HCT116 (cell line): Measurements from ENCODE around the gene NSG2. TPM values are rescaled to one million over a fixed set of nuclear protein-coding genes. Genes with fewer than 3 reads are reported as not detected.

Experiments
- ATAC-seq: fragments of 200-7000 bp; cut with Tn5 transposase; 2 replicates; pipeline ENCODE4 v1.9.1; 2020; ENCODE audit warnings: mild to moderate bottlenecking, moderate library complexity
- BruUV-seq: library from RNA; stranded (reverse); fragments of 400-500 nt; replicated peaks from 2 replicates; lab custom pipeline; 2021; lab: Mats Ljungman, UMichigan
- CTCF ChIA-PET: fragments of 300-600 bp; sonication (Branson Sonifier 250); formaldehyde crosslinking; loops from one replicate; lab custom pipeline; 2021; ENCODE audit warnings: antibody characterized with exemption; lab: Charles Lee
- POLR2A ChIA-PET: fragments of 300-600, 350-600 bp; sonication (Branson Sonifier 250); formaldehyde crosslinking; loops from one replicate; lab custom pipeline; 2021; ENCODE audit warnings: antibody characterized with exemption; lab: Charles Lee
- RAD21 ChIA-PET, 2 experiments: fragments of 300-600 bp; sonication (Branson Sonifier 250); formaldehyde crosslinking; loops; one replicate each; lab custom pipeline; 2023; ENCODE audit warnings: low total read pairs in 2 of 2; ENCODE audit not compliant: uncharacterized antibody in 2 of 2, unreplicated experiment in 2 of 2, low non-redundant PET in 1 of 2; lab: Charles Lee
- DNase-seq: peaks from one replicate; pipeline ENCODE4 v3.0.0-alpha.2; 2010; ENCODE audit warnings: low read depth, low spot score
- H2AFZ ChIP-seq: fragments of 200-600 bp; shearing (Covaris generic), sonication (generic); 2 replicates; pipeline ENCODE4 v1.6.1; 2017; ENCODE audit warnings: low read depth, mixed run types, mixed read lengths, antibody characterized with exemption, low read length; ENCODE audit not compliant: poor library complexity, severe bottlenecking
- H3K27ac ChIP-seq: 2 replicates; pipeline ENCODE4 v1.5.1; 2012; ENCODE audit warnings: low read depth, low read length
- H3K27me3 ChIP-seq: fragments of 200-600 bp; sonication (generic); 2 replicates; pipeline ENCODE4 v1.6.1; 2016; ENCODE audit warnings: mixed run types, low read length, mixed read lengths; ENCODE audit not compliant: insufficient read depth
- H3K36me3 ChIP-seq, 2 experiments: fragments of 200-500 bp in 1 of 2; fragments of 200-600 bp in 1 of 2; sonication (Bioruptor generic) in 1 of 2; sonication (generic) in 1 of 2; 2 replicates each; pipeline versions ENCODE4 v1.5.1 to v1.6.1; 2014 to 2016; ENCODE audit warnings: low read length in 2 of 2, inconsistent platforms in 1 of 2, mixed read lengths in 1 of 2, mixed run types in 1 of 2; ENCODE audit not compliant: insufficient read depth in 2 of 2, control insufficient read depth in 1 of 2
- H3K4me1 ChIP-seq, 2 experiments: fragments of 200-600 bp in 1 of 2; sonication (generic) in 1 of 2; 2 replicates each; pipeline versions ENCODE4 v1.5.1 to v1.6.1; 2012 to 2017; ENCODE audit warnings: low read length in 2 of 2, inconsistent platforms in 1 of 2, mild to moderate bottlenecking in 1 of 2, mixed read lengths in 1 of 2, mixed run types in 1 of 2, moderate library complexity in 1 of 2; ENCODE audit not compliant: insufficient read depth in 2 of 2, control insufficient read depth in 1 of 2
- H3K4me2 ChIP-seq: fragments of 200-600 bp; sonication (generic); 2 replicates; pipeline ENCODE4 v1.6.1; 2017; ENCODE audit warnings: mixed run types, low read length, mixed read lengths
- H3K4me3 ChIP-seq, 2 experiments: fragments of 200-600 bp in 1 of 2; sonication (generic) in 1 of 2; replicated peaks in 1 of 2; 2 replicates each; pipeline ENCODE4 v1.5.1; 2011 to 2016; ENCODE audit warnings: low read length in 2 of 2, control low read depth in 1 of 2, low read depth in 1 of 2, mild to moderate bottlenecking in 1 of 2, mixed read lengths in 1 of 2, mixed run types in 1 of 2
- H3K79me2 ChIP-seq: fragments of 200-600 bp; sonication (generic); 2 replicates; pipeline ENCODE4 v1.6.1; 2017; ENCODE audit warnings: mild to moderate bottlenecking, mixed run types, low read length, moderate library complexity, mixed read lengths; ENCODE audit not compliant: insufficient read depth
- H3K9ac ChIP-seq: fragments of 200-600 bp; sonication (generic); 2 replicates; pipeline ENCODE4 v1.6.1; 2016; ENCODE audit warnings: low read length, mixed read lengths
- H3K9me2 ChIP-seq: fragments of 200-600 bp; sonication (generic), shearing (Covaris generic); 2 replicates; pipeline ENCODE4 v1.6.1; 2017; ENCODE audit warnings: mixed run types, mild to moderate bottlenecking, moderate library complexity; ENCODE audit not compliant: insufficient read depth
- H3K9me3 ChIP-seq, 2 experiments: fragments of 200-500 bp in 1 of 2; fragments of 200-600 bp in 1 of 2; sonication (Bioruptor generic) in 1 of 2; sonication (generic) in 1 of 2; 2 replicates each; pipeline ENCODE4 v1.6.1; 2014 to 2017; ENCODE audit warnings: low read length in 2 of 2, mixed read lengths in 2 of 2, inconsistent platforms in 1 of 2, low read depth in 1 of 2, mild to moderate bottlenecking in 1 of 2, mixed run types in 1 of 2, moderate library complexity in 1 of 2; ENCODE audit not compliant: control insufficient read depth in 1 of 2, insufficient read depth in 1 of 2
- H4K20me1 ChIP-seq: fragments of 200-600 bp; sonication (generic), shearing (Covaris generic); 2 replicates; pipeline ENCODE4 v1.6.1; 2017; ENCODE audit warnings: mixed run types, mild to moderate bottlenecking, moderate library complexity; ENCODE audit not compliant: insufficient read depth
- CBX3 ChIP-seq: IDR thresholded peaks from 2 replicates; pipeline ENCODE4 v1.6.1; 2012; ENCODE audit warnings: low read depth
- CEBPB ChIP-seq: IDR thresholded peaks from 2 replicates; pipeline ENCODE4 v1.6.1; 2012; ENCODE audit warnings: low read depth
- EGR1 ChIP-seq: IDR thresholded peaks from 2 replicates; pipeline ENCODE4 v1.6.1; 2012; ENCODE audit warnings: low read depth
- ELF1 ChIP-seq: IDR thresholded peaks from 2 replicates; pipeline ENCODE4 v1.6.1; 2012; ENCODE audit warnings: low read depth, borderline replicate concordance
- EZH2 ChIP-seq: fragments of 200-600 bp; sonication (generic); IDR thresholded peaks from 2 replicates; pipeline ENCODE4 v1.6.1; 2017; ENCODE audit warnings: antibody characterized with exemption, mixed run types
- EZH2phosphoT487 ChIP-seq: fragments of 200-600 bp; IDR thresholded peaks from 2 replicates; pipeline ENCODE4 v1.6.1; 2018; ENCODE audit warnings: antibody characterized with exemption, borderline replicate concordance
- FOSL1 ChIP-seq: IDR thresholded peaks from 2 replicates; pipeline ENCODE4 v1.6.1; 2012; ENCODE audit warnings: low read depth
- POLR2A ChIP-seq: IDR thresholded peaks from 2 replicates; pipeline ENCODE4 v1.7.0; 2011; ENCODE audit warnings: borderline replicate concordance; ENCODE audit not compliant: insufficient read depth, insufficient read length; ENCODE audit errors: extremely low read depth
- POLR2AphosphoS5 ChIP-seq: IDR thresholded peaks from 2 replicates; pipeline ENCODE4 v1.6.1; 2011; ENCODE audit warnings: mild to moderate bottlenecking, low read depth, low read length, moderate library complexity
- REST ChIP-seq: IDR thresholded peaks from 2 replicates; pipeline ENCODE4 v1.6.1; 2012; ENCODE audit warnings: low read depth
- SP1 ChIP-seq: IDR thresholded peaks from 2 replicates; pipeline ENCODE4 v1.6.1; 2012; ENCODE audit warnings: low read depth
- SRF ChIP-seq: IDR thresholded peaks from 2 replicates; pipeline ENCODE4 v1.6.1; 2012; ENCODE audit warnings: low read depth
- TCF7L2 ChIP-seq: IDR thresholded peaks from 2 replicates; pipeline ENCODE4 v1.7.0; 2011; ENCODE audit warnings: borderline replicate concordance, inconsistent platforms; ENCODE audit not compliant: insufficient read depth, insufficient read length; ENCODE audit errors: extremely low read depth
- YY1 ChIP-seq: IDR thresholded peaks from 2 replicates; pipeline ENCODE4 v1.6.1; 2011; ENCODE audit warnings: low read length, low read depth, moderate library complexity, mild to moderate bottlenecking; ENCODE audit not compliant: insufficient replicate concordance; ENCODE audit errors: extremely low read depth
- ZBTB33 ChIP-seq: IDR thresholded peaks from 2 replicates; pipeline ENCODE4 v1.6.1; 2011; ENCODE audit warnings: mild to moderate bottlenecking, low read length, moderate library complexity; ENCODE audit not compliant: insufficient replicate concordance; ENCODE audit errors: extremely low read depth
- ZNF274 ChIP-seq: fragments of 200-500 bp; sonication (Bioruptor generic); IDR thresholded peaks from 2 replicates; pipeline ENCODE4 v1.6.1; 2014; ENCODE audit warnings: mild to moderate bottlenecking, low read depth, low read length, inconsistent platforms
- intact Hi-C: fragments of 100-400 bp; cut with micrococcal nuclease; formaldehyde crosslinking; loops from 2 replicates; pipeline ENCODE4 v1.10.0; 2022
- total RNA-seq: library from RNA; stranded (reverse); gene quantifications from one replicate; pipeline ENCODE4 v1.2.1, GENCODE V29; 2021; ENCODE audit not compliant: unreplicated experiment
- TF ChIP-seq, protein P1 (sequence below), 3 experiments: fragments of 200-600 bp in 1 of 3; sonication (generic) in 1 of 3; IDR thresholded peaks in 2 of 3; conservative IDR thresholded peaks in 1 of 3; 2 replicates each; pipeline ENCODE4 v1.5.1; 2012 to 2017; ENCODE audit warnings: low read depth in 2 of 3, low read length in 2 of 3, antibody characterized with exemption in 1 of 3, borderline replicate concordance in 1 of 3, control low read depth in 1 of 3, mild to moderate bottlenecking in 1 of 3, mixed read lengths in 1 of 3, mixed run types in 1 of 3, moderate library complexity in 1 of 3; ENCODE audit not compliant: insufficient read depth in 1 of 3

Gene NSG2
- total RNA-seq, 1 experiment from 2014 or later: not detected

DNA sequence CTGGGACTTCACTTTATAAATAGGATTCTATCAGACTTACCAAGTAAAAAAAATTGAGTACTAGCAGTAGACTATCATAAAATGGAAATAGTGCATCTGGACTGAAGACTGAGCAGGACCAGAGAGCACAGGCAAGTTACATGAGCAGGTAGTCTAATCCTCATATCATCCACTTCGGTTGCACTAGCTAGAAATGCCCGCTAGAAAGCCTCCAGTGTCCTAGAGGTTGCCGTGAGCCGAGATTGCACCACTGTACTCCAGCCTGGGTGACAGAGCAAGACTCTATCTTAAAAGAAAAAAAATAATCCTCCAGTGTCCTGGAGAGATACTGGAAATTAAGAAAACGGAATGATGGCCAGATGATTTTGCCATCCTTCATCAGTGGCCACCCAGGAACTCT, 36.6 kb upstream of the NSG2 start:
- no peaks in the 10 kb centered on the region for H4K20me1 ChIP-seq
- H2AFZ ChIP-seq: no peak overlapping the region
- H3K9ac ChIP-seq: no peak overlapping the region
- no peaks in the 10 kb centered on the region for H3K4me1 ChIP-seq
- intact Hi-C loops: no loop called here
- no peaks in the 10 kb centered on the region for H3K79me2 ChIP-seq
- H3K9me2 ChIP-seq: no peaks in the 10 kb centered on the region
- TF ChIP-seq CEBPB (no peak), ZBTB33 (no peak), EGR1 (no peak), CBX3 (no peak), POLR2AphosphoS5 (no peak), SP1 (no peak), ELF1 (no peak), REST (no peak), TCF7L2 (no peak), YY1 (no peak), ZNF274 (no peak), SRF (no peak), FOSL1 (no peak), EZH2phosphoT487 (no peak), EZH2 (no peak), POLR2A (no peak)
- TF ChIP-seq, protein P1, sequence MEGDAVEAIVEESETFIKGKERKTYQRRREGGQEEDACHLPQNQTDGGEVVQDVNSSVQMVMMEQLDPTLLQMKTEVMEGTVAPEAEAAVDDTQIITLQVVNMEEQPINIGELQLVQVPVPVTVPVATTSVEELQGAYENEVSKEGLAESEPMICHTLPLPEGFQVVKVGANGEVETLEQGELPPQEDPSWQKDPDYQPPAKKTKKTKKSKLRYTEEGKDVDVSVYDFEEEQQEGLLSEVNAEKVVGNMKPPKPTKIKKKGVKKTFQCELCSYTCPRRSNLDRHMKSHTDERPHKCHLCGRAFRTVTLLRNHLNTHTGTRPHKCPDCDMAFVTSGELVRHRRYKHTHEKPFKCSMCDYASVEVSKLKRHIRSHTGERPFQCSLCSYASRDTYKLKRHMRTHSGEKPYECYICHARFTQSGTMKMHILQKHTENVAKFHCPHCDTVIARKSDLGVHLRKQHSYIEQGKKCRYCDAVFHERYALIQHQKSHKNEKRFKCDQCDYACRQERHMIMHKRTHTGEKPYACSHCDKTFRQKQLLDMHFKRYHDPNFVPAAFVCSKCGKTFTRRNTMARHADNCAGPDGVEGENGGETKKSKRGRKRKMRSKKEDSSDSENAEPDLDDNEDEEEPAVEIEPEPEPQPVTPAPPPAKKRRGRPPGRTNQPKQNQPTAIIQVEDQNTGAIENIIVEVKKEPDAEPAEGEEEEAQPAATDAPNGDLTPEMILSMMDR (IDR thresholded peaks at IDR 0.05 in 2 of 3, conservative IDR thresholded peaks at IDR 0.05 in 1 of 3; ENCODE audit: borderline replicate concordance in 1 of 3, insufficient read depth in 1 of 3, low read depth in 2 of 3, low read length in 2 of 3): no peak
- CTCF ChIA-PET: no interaction called here
- ATAC-seq (no peak), DNase-seq (no peak)
- peaks cover 14% of the 10 kb centered on the region for H3K27me3 ChIP-seq
- RAD21 ChIA-PET: no interaction called here
- no TSS peak for BruUV-seq
- no peak overlapping the region for H3K4me2 ChIP-seq
- H3K36me3 ChIP-seq: no peaks in the 10 kb centered on the region
- no peak overlapping the region for H3K27ac ChIP-seq
- POLR2A ChIA-PET: no interaction called here
- H3K9me3 ChIP-seq: no peaks in the 10 kb centered on the region
- no peak overlapping the region for H3K4me3 ChIP-seq
